Activated effector memory CD4-positive, alpha-beta T cell treated with Interleukin-2 at 50 U/mL for 16 hours (primary cell): ENCODE data around the gene SMTN.
"Not testable (repeated sequence)": the region's sequence is repeated elsewhere in the genome, so short reads cannot be mapped to it uniquely, and the experiment has no call there.

Source experiments
- DNase-seq: peaks from one replicate; pipeline ENCODE4 v3.0.0-alpha.2; 2020

Gene SMTN

GRCh38 chr22:31073545-31074145 is 7.5 kb upstream of the SMTN start:
- DNase-seq: not testable (repeated sequence)

GRCh38 chr22:31075961-31076360 is 5.2 kb upstream of the SMTN start:
- no peak for DNase-seq

GRCh38 chr22:31077681-31078080 is 3.4 kb upstream of the SMTN start:
- DNase-seq: no peak

- DNase-seq: not testable (repeated sequence)
Measured at GRCh38 chr22:31078389-31078788, 2.7 kb upstream of the SMTN start.

GRCh38 chr22:31079095-31079642 is 1.9 kb upstream of the SMTN start:
- no peak for DNase-seq

GRCh38 chr22:31080164-31080847 is 812 bp upstream of the SMTN start:
- DNase-seq: no peak

GRCh38 chr22:31081963-31082605 is 966 bp downstream of the SMTN start:
- no peak for DNase-seq

GRCh38 chr22:31082606-31083376 is 1.7 kb downstream of the SMTN start:
- peak; percentile 11 for DNase-seq

- DNase-seq: no peak
Measured at GRCh38 chr22:31083377-31083768, 2.3 kb downstream of the SMTN start.

- no peak for DNase-seq
Measured at GRCh38 chr22:31083923-31084810, 3.0 kb downstream of the SMTN start.

GRCh38 chr22:31084811-31085492 is 3.8 kb downstream of the SMTN start:
- peak; percentile 78 for DNase-seq

GRCh38 chr22:31085493-31085824 is 4.3 kb downstream of the SMTN start:
- no peak for DNase-seq

GRCh38 chr22:31085928-31086327 is 4.8 kb downstream of the SMTN start:
- no peak for DNase-seq

- no peak for DNase-seq
Measured at GRCh38 chr22:31086703-31087330, 5.7 kb downstream of the SMTN start.

GRCh38 chr22:31087744-31088215 is 6.7 kb downstream of the SMTN start:
- DNase-seq: no peak

- no peak for DNase-seq
Measured at GRCh38 chr22:31088233-31088986, 7.3 kb downstream of the SMTN start.

- DNase-seq: peak; percentile 25
Measured at GRCh38 chr22:31089160-31090100, 8.3 kb downstream of the SMTN start.

GRCh38 chr22:31090217-31091085 is 9.3 kb downstream of the SMTN start:
- no peak for DNase-seq
